Upper lobe of left lung (tissue), 6 donors: ENCODE measurements around the gene CDK4. TPM values are rescaled to one million over a fixed set of nuclear protein-coding genes. Genes with fewer than 3 reads are reported as not detected.

ENCODE experiments used
- ATAC-seq, 2 donors: fragments of 200-7000 bp; cut with Tn5 transposase; one replicate each; pipeline ENCODE4 v1.9.1; 2022; ENCODE audit warnings: mild to moderate bottlenecking in 2 of 2, moderate library complexity in 2 of 2; ENCODE audit not compliant: low FRiP score in 2 of 2
- DNase-seq, 2 donors: peaks; one replicate each; pipeline ENCODE4 v3.0.0-alpha.2; 2019 to 2020
- H3K27ac ChIP-seq, 4 donors: fragments of 200-600 bp; sonication (generic); one replicate each; pipeline ENCODE4 v1.5.1; 2016 to 2019
- H3K27me3 ChIP-seq, 4 donors: fragments of 200-600 bp; sonication (generic); one replicate each; pipeline ENCODE4 v1.5.1; 2017 to 2019
- H3K36me3 ChIP-seq, 4 donors: fragments of 200-600 bp; sonication (generic); one replicate each; pipeline ENCODE4 v1.5.1; 2016 to 2019
- H3K4me1 ChIP-seq, 4 donors: fragments of 200-600 bp; sonication (generic); one replicate each; pipeline ENCODE4 v1.5.1; 2018 to 2019
- H3K4me3 ChIP-seq, 4 donors: fragments of 200-600 bp; sonication (generic); one replicate each; pipeline ENCODE4 v1.5.1; 2017 to 2019; ENCODE audit warnings: mild to moderate bottlenecking in 2 of 4, moderate library complexity in 1 of 4
- H3K9me3 ChIP-seq, 4 donors: fragments of 200-600 bp; sonication (generic); one replicate each; pipeline ENCODE4 v1.5.1; 2018 to 2019
- EP300 ChIP-seq, 4 donors: sonication (generic); formaldehyde crosslinking; IDR thresholded peaks; one replicate each; pipeline ENCODE4 v1.5.1; 2017; ENCODE audit warnings: antibody characterized with exemption in 4 of 4, control low read depth in 2 of 4
- POLR2A ChIP-seq, 4 donors: fragments of 450-650 bp; IDR thresholded peaks; one replicate each; pipeline ENCODE4 v1.5.1; 2016 to 2017; ENCODE audit warnings: antibody characterized with exemption in 4 of 4, mild to moderate bottlenecking in 2 of 4
- POLR2AphosphoS5 ChIP-seq, 2 donors: sonication (generic); formaldehyde crosslinking; IDR thresholded peaks; one replicate each; pipeline ENCODE4 v1.5.1; 2017; ENCODE audit warnings: antibody characterized with exemption in 2 of 2
- WGBS, 2 donors: methylation state at CpG; one replicate each; pipeline ENCODE4 v1.1.5; 2017 to 2018; 5-methylcytosine and 5-hydroxymethylcytosine counted together
- total RNA-seq, 6 donors: library from RNA; depleted of rRNA in 4 of 6; stranded (reverse); fragments of >200 nt in 4 of 6; gene quantifications; one replicate each; pipeline versions ENCODE4 v1.1.0 to v1.2.1, GENCODE V29; 2016 to 2021
- TF ChIP-seq, protein P1 (sequence below), 6 experiments: fragments of 450-650 bp in 4 of 6; fragments of 200-600 bp in 2 of 6; sonication (generic) in 2 of 6; IDR thresholded peaks; one replicate each; pipeline ENCODE4 v1.5.1; 2016 to 2019; ENCODE audit warnings: antibody characterized with exemption in 6 of 6
- donor health status: DM: no; HTN: no; CAD: no; lungs with moderate emphysema.
- donor health status: DM: no; HTN: yes; CAD: no; lungs with severe emphysema.

The CDK4 gene
- total RNA-seq, 6 donors from 2014 or later: 38.5 to 109 (median 62.5) TPM

DNA sequence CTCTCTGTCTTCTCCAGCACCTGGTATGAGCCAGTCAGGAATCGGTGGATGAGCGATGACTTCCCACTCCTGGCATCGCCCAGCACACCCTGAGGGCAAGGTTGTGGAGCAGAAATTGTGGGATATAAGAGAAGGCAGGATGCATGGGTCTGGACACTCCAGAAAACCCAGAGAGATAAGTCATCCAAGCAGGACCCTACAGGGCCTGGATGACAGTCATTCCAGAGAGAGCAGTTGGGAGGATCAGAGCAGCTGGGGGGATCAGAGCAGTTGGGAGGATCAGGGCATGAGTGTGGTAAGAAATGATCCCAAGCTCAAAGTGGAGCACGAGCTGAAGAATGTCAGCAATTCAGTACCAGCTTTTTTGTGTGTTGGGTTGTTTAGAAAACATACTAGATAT is 17.5 kb downstream of the CDK4 start:
- H3K4me1 ChIP-seq: peaks cover 26 to 43% (median 33%) of the 10 kb centered on the region in 4 donors
- H3K36me3 ChIP-seq: peaks cover 0 to 8% (median 1%) of the 10 kb centered on the region in 4 donors
- H3K27me3 ChIP-seq: peaks cover 1 to 44% (median 18%) of the 10 kb centered on the region in 4 donors
- WGBS, 2 donors: 75 to 81% methylated on average over 4 of the region's 4 CpGs
- no peak for TF ChIP-seq POLR2A (IDR thresholded peaks at IDR 0.05)
- TF ChIP-seq, protein P1, sequence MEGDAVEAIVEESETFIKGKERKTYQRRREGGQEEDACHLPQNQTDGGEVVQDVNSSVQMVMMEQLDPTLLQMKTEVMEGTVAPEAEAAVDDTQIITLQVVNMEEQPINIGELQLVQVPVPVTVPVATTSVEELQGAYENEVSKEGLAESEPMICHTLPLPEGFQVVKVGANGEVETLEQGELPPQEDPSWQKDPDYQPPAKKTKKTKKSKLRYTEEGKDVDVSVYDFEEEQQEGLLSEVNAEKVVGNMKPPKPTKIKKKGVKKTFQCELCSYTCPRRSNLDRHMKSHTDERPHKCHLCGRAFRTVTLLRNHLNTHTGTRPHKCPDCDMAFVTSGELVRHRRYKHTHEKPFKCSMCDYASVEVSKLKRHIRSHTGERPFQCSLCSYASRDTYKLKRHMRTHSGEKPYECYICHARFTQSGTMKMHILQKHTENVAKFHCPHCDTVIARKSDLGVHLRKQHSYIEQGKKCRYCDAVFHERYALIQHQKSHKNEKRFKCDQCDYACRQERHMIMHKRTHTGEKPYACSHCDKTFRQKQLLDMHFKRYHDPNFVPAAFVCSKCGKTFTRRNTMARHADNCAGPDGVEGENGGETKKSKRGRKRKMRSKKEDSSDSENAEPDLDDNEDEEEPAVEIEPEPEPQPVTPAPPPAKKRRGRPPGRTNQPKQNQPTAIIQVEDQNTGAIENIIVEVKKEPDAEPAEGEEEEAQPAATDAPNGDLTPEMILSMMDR (IDR thresholded peaks at IDR 0.05): no peak
- TF ChIP-seq POLR2AphosphoS5 (IDR thresholded peaks at IDR 0.05): no peak
- ATAC-seq: no peak
- no peak overlapping the region for H3K27ac ChIP-seq
- no peaks in the 10 kb centered on the region for H3K9me3 ChIP-seq
- H3K4me3 ChIP-seq: no peak overlapping the region
- no peak for DNase-seq

DNA sequence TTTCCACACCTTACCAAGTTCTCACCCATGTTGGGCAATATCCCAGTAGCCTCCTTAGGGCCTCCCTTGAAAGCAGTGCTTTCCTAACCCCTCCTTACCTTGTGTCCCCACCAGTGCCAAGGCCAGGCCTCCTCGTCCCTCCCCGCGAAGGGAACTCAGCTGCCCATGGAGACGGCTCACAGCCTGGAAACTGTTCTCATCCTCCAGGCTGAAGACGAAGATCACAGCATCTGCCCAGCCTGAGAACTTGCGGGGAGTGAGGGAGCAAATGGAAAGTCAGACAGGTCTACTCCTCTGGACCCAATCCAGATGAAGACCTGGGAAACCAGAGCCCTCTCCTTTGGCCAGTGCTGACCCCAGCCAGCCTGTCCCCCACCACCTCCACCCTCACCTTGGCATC is 18.2 kb downstream of the CDK4 start:
- no peak for TF ChIP-seq POLR2AphosphoS5 (IDR thresholded peaks at IDR 0.05)
- TF ChIP-seq POLR2A (IDR thresholded peaks at IDR 0.05): no peak
- TF ChIP-seq, protein P1 (IDR thresholded peaks at IDR 0.05): no peak
- no peak for TF ChIP-seq EP300 (IDR thresholded peaks at IDR 0.05)
- H3K4me3 ChIP-seq: no peak overlapping the region
- peaks cover 1 to 38% (median 18%) of the 10 kb centered on the region in 4 donors for H3K27me3 ChIP-seq
- no peak overlapping the region for H3K27ac ChIP-seq
- DNase-seq: no peak
- ATAC-seq: no peak
- no peaks in the 10 kb centered on the region for H3K9me3 ChIP-seq
- H3K36me3 ChIP-seq: peaks cover 0 to 8% (median 1%) of the 10 kb centered on the region in 4 donors
- H3K4me1 ChIP-seq: peaks cover 26 to 38% (median 31%) of the 10 kb centered on the region in 4 donors
- 62 to 77% methylated on average over 5 to 6 of the region's 6 CpGs for WGBS, 2 donors

GRCh38 chr12:57732726-57733593 is 19.1 kb downstream of the CDK4 start:
- Histone ChIP-seq H3K36me3 (peaks cover 0 to 8% (median 1%) of the 10 kb centered on the region in 4 donors), H3K27me3 (peaks cover 0 to 28% (median 11%) of the 10 kb centered on the region in 4 donors), H3K9me3 (no peaks in the 10 kb centered on the region), H3K4me1 (peaks cover 18 to 28% (median 21%) of the 10 kb centered on the region in 4 donors), H3K27ac (no peak overlapping the region), H3K4me3 (no peak overlapping the region)
- 71 to 78% methylated on average over 11 of the region's 11 CpGs for WGBS, 2 donors
- ATAC-seq: no peak
- TF ChIP-seq POLR2A (IDR thresholded peaks at IDR 0.05) (no peak), EP300 (IDR thresholded peaks at IDR 0.05) (no peak), POLR2AphosphoS5 (IDR thresholded peaks at IDR 0.05) (no peak)
- TF ChIP-seq, protein P1 (IDR thresholded peaks at IDR 0.05): no peak
- DNase-seq: no peak

DNA sequence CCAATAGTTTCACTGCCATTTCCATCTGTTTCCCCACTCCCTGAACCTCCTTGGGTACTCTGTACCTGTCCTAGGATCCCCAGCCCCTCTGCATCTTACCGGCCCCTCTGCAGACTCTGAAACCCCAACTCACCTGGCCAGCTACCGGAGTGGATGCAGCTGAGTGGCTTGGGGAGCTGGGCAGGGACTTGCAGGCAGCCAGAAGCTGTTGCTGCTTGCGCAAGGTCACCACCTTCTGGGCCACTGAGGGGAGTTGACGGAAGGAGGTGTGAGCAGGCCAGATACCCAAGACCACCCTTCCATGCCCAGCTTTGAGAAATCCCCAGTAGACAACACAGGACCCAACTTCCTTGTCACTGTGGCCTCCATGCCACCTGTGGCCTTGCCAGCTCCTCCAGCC is 19.8 kb downstream of the CDK4 start:
- no peak overlapping the region for H3K4me3 ChIP-seq
- peaks cover 0 to 21% (median 7%) of the 10 kb centered on the region in 4 donors for H3K27me3 ChIP-seq
- DNase-seq (no peak), ATAC-seq (no peak)
- H3K27ac ChIP-seq: no peak overlapping the region
- TF ChIP-seq, protein P1 (IDR thresholded peaks at IDR 0.05): no peak
- no peak for TF ChIP-seq EP300 (IDR thresholded peaks at IDR 0.05)
- no peak for TF ChIP-seq POLR2A (IDR thresholded peaks at IDR 0.05)
- no peak for TF ChIP-seq POLR2AphosphoS5 (IDR thresholded peaks at IDR 0.05)
- H3K36me3 ChIP-seq: peaks cover 0 to 15% (median 4%) of the 10 kb centered on the region in 4 donors
- H3K9me3 ChIP-seq: no peaks in the 10 kb centered on the region
- peaks cover 11 to 26% (median 18%) of the 10 kb centered on the region in 4 donors for H3K4me1 ChIP-seq
- WGBS, 2 donors: 61 to 70% methylated on average over 3 to 4 of the region's 4 CpGs
